Neural crest cell (in vitro differentiated cells): ENCODE data around the gene KBTBD12. TPM values are rescaled to one million over a fixed set of nuclear protein-coding genes. Genes with fewer than 3 reads are reported as not detected.

Experiments
- DNase-seq: peaks from one replicate; pipeline ENCODE4 v3.0.0; 2021; ENCODE audit warnings: low read depth, mixed read lengths, low spot score
- H3K27ac Mint-ChIP-seq: one replicate; pipeline ENCODE4 v1.8.0; 2021; ENCODE audit warnings: mild to moderate bottlenecking, mixed read lengths; ENCODE audit not compliant: unreplicated experiment
- H3K27me3 Mint-ChIP-seq: 2 replicates; pipeline ENCODE4 v1.8.0; 2021; ENCODE audit warnings: low read depth, mild to moderate bottlenecking, mixed read lengths
- H3K36me3 Mint-ChIP-seq: 2 replicates; pipeline ENCODE4 v1.8.0; 2021; ENCODE audit warnings: low read depth, mild to moderate bottlenecking, mixed read lengths
- H3K4me1 Mint-ChIP-seq: 2 replicates; pipeline ENCODE4 v1.8.0; 2021; ENCODE audit warnings: mixed read lengths
- H3K4me3 Mint-ChIP-seq: one replicate; pipeline ENCODE4 v1.8.0; 2021; ENCODE audit warnings: mild to moderate bottlenecking, mixed read lengths
- H3K9me3 Mint-ChIP-seq: 2 replicates; pipeline ENCODE4 v1.8.0; 2021; ENCODE audit warnings: mixed read lengths
- CTCF ChIP-seq: fragments of 200-600 bp; sonication (generic); conservative IDR thresholded peaks from 2 replicates; pipeline ENCODE4 v1.5.0; 2021; ENCODE audit warnings: antibody characterized with exemption, mild to moderate bottlenecking
- total RNA-seq: library from RNA; stranded (reverse); gene quantifications from 2 replicates; pipeline ENCODE4 v1.2.1, GENCODE V29; 2021

The KBTBD12 gene
- total RNA-seq, 1 donor from 2014 or later = not detected

GRCh38 chr3:127991251-127991650, 76.2 kb downstream of the KBTBD12 start:
- Mint-ChIP-seq H3K4me3 (no peak overlapping the region), H3K4me1 (no peaks in the 10 kb centered on the region), H3K9me3 (no peaks in the 10 kb centered on the region), H3K27ac (no peak overlapping the region), H3K36me3 (no peaks in the 10 kb centered on the region), H3K27me3 (no peaks in the 10 kb centered on the region)
- no peak for DNase-seq
- TF ChIP-seq CTCF = no peak

- Mint-ChIP-seq H3K27me3 (no peaks in the 10 kb centered on the region), H3K27ac (no peak overlapping the region)
- no peak for TF ChIP-seq CTCF
Observed at GRCh38 chr3:127991681-127992080, 76.6 kb downstream of the KBTBD12 start.

GRCh38 chr3:127992127-127992526, 77.1 kb downstream of the KBTBD12 start:
- no peaks in the 10 kb centered on the region for H3K9me3 Mint-ChIP-seq
- H3K36me3 Mint-ChIP-seq = no peaks in the 10 kb centered on the region
- H3K27ac Mint-ChIP-seq = no peak overlapping the region
- no peak for TF ChIP-seq CTCF
- no peaks in the 10 kb centered on the region for H3K27me3 Mint-ChIP-seq
- DNase-seq = no peak
- no peak overlapping the region for H3K4me3 Mint-ChIP-seq
- no peaks in the 10 kb centered on the region for H3K4me1 Mint-ChIP-seq

More at GRCh38 chr3:127991681-127992080, 76.6 kb downstream of the KBTBD12 start:
- Mint-ChIP-seq H3K4me1 (no peaks in the 10 kb centered on the region), H3K36me3 (no peaks in the 10 kb centered on the region), H3K9me3 (no peaks in the 10 kb centered on the region), H3K4me3 (no peak overlapping the region)
- no peak for DNase-seq

GRCh38 chr3:127994011-127994410, 79.0 kb downstream of the KBTBD12 start:
- no peaks in the 10 kb centered on the region for H3K9me3 Mint-ChIP-seq
- no peaks in the 10 kb centered on the region for H3K4me1 Mint-ChIP-seq
- no peak for TF ChIP-seq CTCF
- DNase-seq = no peak
- no peak overlapping the region for H3K4me3 Mint-ChIP-seq
- H3K36me3 Mint-ChIP-seq = no peaks in the 10 kb centered on the region
- H3K27me3 Mint-ChIP-seq = no peaks in the 10 kb centered on the region
- no peak overlapping the region for H3K27ac Mint-ChIP-seq

GRCh38 chr3:127997016-127997415, 82.0 kb downstream of the KBTBD12 start:
- no peak for TF ChIP-seq CTCF
- H3K4me3 Mint-ChIP-seq = no peak overlapping the region
- H3K36me3 Mint-ChIP-seq = no peaks in the 10 kb centered on the region
- no peaks in the 10 kb centered on the region for H3K4me1 Mint-ChIP-seq
- DNase-seq = no peak
- H3K9me3 Mint-ChIP-seq = no peaks in the 10 kb centered on the region
- no peak overlapping the region for H3K27ac Mint-ChIP-seq
- H3K27me3 Mint-ChIP-seq = no peaks in the 10 kb centered on the region

- H3K36me3 Mint-ChIP-seq = no peaks in the 10 kb centered on the region
- no peaks in the 10 kb centered on the region for H3K9me3 Mint-ChIP-seq
- no peak overlapping the region for H3K27ac Mint-ChIP-seq
- no peaks in the 10 kb centered on the region for H3K27me3 Mint-ChIP-seq
- no peak for DNase-seq
- H3K4me1 Mint-ChIP-seq = no peaks in the 10 kb centered on the region
- TF ChIP-seq CTCF = no peak
- no peak overlapping the region for H3K4me3 Mint-ChIP-seq
Observed at GRCh38 chr3:127997961-127998360, 82.9 kb downstream of the KBTBD12 start.
